PC-9 (cell line): ENCODE results near the gene CYP3A7. TPM values are rescaled to one million over a fixed set of nuclear protein-coding genes. Genes with fewer than 3 reads are reported as not detected.
"Not testable (repeated sequence)": the region's sequence is repeated elsewhere in the genome, so short reads cannot be mapped to it uniquely, and the experiment has no call there.

Source experiments
- BruUV-seq: library from RNA; stranded (reverse); fragments of 400-500 nt; replicated peaks from 2 replicates; lab custom pipeline; 2021; lab: Mats Ljungman, UMichigan
- CTCF ChIA-PET: fragments of 300-600 bp; sonication (Branson Sonifier 250); formaldehyde crosslinking; loops from one replicate; lab custom pipeline; 2022; ENCODE audit warnings: antibody characterized with exemption; lab: Charles Lee
- POLR2A ChIA-PET: fragments of 300-600 bp; sonication (Branson Sonifier 250); formaldehyde crosslinking; loops from one replicate; lab custom pipeline; 2022; ENCODE audit warnings: antibody characterized with exemption; ENCODE audit not compliant: unreplicated experiment; lab: Charles Lee
- DNase-seq, 2 experiments: peaks; one replicate each; pipeline versions ENCODE4 v3.0.0 to v3.0.0-alpha.2; 2015 to 2022; ENCODE audit warnings: mixed read lengths in 1 of 2
- H2AFZ ChIP-seq: fragments of 200-600 bp; sonication (generic); 2 replicates; pipeline ENCODE4 v1.8.1; 2017; ENCODE audit warnings: antibody characterized with exemption
- H3F3A ChIP-seq: fragments of 200-600 bp; sonication (generic); 2 replicates; pipeline ENCODE4 v1.8.1; 2017; ENCODE audit warnings: antibody characterized with exemption, mild to moderate bottlenecking, low read depth; ENCODE audit not compliant: insufficient read depth
- H3K27ac ChIP-seq: fragments of 200-600 bp; sonication (generic); 2 replicates; pipeline ENCODE4 v1.6.1; 2016; ENCODE audit warnings: mixed run types
- H3K27me3 ChIP-seq: fragments of 200-600 bp; sonication (generic); 2 replicates; pipeline ENCODE4 v1.6.1; 2016; ENCODE audit warnings: low read depth, mixed run types; ENCODE audit not compliant: insufficient read depth
- H3K36me3 ChIP-seq: fragments of 200-600 bp; sonication (generic); 2 replicates; pipeline ENCODE4 v1.6.1; 2016; ENCODE audit warnings: low read depth, mixed run types
- H3K4me1 ChIP-seq: fragments of 200-600 bp; sonication (generic); replicated peaks from 2 replicates; pipeline ENCODE4 v1.6.1; 2016; ENCODE audit warnings: mixed run types; ENCODE audit not compliant: insufficient read depth
- H3K4me2 ChIP-seq: fragments of 200-600 bp; sonication (generic); 2 replicates; pipeline ENCODE4 v1.6.1; 2017; ENCODE audit warnings: mixed run types
- H3K4me3 ChIP-seq: fragments of 200-600 bp; sonication (generic); 2 replicates; pipeline ENCODE4 v1.6.1; 2016; ENCODE audit warnings: mixed run types
- H3K79me2 ChIP-seq: fragments of 200-600 bp; sonication (generic); 2 replicates; pipeline ENCODE4 v1.6.1; 2017; ENCODE audit warnings: low read depth, mixed run types
- H3K9me2 ChIP-seq: fragments of 200-600 bp; sonication (generic); 2 replicates; pipeline ENCODE4 v1.8.1; 2017; ENCODE audit warnings: mild to moderate bottlenecking; ENCODE audit not compliant: insufficient read depth
- H3K9me3 ChIP-seq: fragments of 200-600 bp; sonication (generic); 2 replicates; pipeline ENCODE4 v1.8.1; 2016; ENCODE audit warnings: low read depth; ENCODE audit not compliant: insufficient read depth
- H4K20me1 ChIP-seq: fragments of 200-600 bp; sonication (generic); 2 replicates; pipeline ENCODE4 v1.8.1; 2017; ENCODE audit not compliant: insufficient read depth
- CTCF ChIP-seq: fragments of 200-600 bp; sonication (generic); conservative IDR thresholded peaks from 2 replicates; pipeline ENCODE4 v1.6.1; 2017; ENCODE audit warnings: mixed run types, antibody characterized with exemption, mild to moderate bottlenecking, moderate library complexity
- EZH2 ChIP-seq: fragments of 200-600 bp; sonication (generic); IDR thresholded peaks from 2 replicates; pipeline ENCODE4 v1.8.0; 2017; ENCODE audit warnings: antibody characterized with exemption, low read depth
- intact Hi-C: fragments of 100-400 bp; cut with micrococcal nuclease; formaldehyde crosslinking; loops from one replicate; pipeline ENCODE4 v1.10.0; 2022; ENCODE audit not compliant: unreplicated experiment
- total RNA-seq: library from RNA; stranded (reverse); gene quantifications from 2 replicates; pipeline ENCODE4 v1.2.3, GENCODE V29; 2021

The CYP3A7 gene
- total RNA-seq, 1 experiment from 2014 or later, result not detected

GRCh38 chr7:99737726-99738125 lies 2.7 kb upstream of the CYP3A7 start:
- Histone ChIP-seq H3K27me3 (no peaks in the 10 kb centered on the region), H4K20me1 (no peaks in the 10 kb centered on the region), H3K4me1 (0 out of 2 replicates have a peak, but pooled peaks cover 7% of the 10 kb centered on the region), H3K36me3 (no peaks in the 10 kb centered on the region), H3K79me2 (no peaks in the 10 kb centered on the region), H3K4me2 (no peak overlapping the region), H3K9me2 (no peaks in the 10 kb centered on the region), H2AFZ (no peak overlapping the region), H3K9me3 (no peaks in the 10 kb centered on the region), H3F3A (0 out of 2 replicates have a peak, but pooled peaks cover 3% of the 10 kb centered on the region), H3K27ac (no peak overlapping the region), H3K4me3 (no peak overlapping the region)
- BruUV-seq, result no TSS peak
- intact Hi-C loops, result no loop called here
- ChIA-PET CTCF (no interaction called here), POLR2A (interaction anchor here (0.6 kb wide), 2 partner anchors 165 to 691 kb away, joined by 4 read pairs; partner anchors contain the start of gene ZCWPW1)
- DNase-seq, result no peak
- TF ChIP-seq CTCF (no peak), EZH2 (no peak)

GRCh38 chr7:99736667-99737066 lies 1.7 kb upstream of the CYP3A7 start:
- BruUV-seq, POLR2A ChIA-PET, H2AFZ ChIP-seq, H3K27me3 ChIP-seq, CTCF ChIA-PET, H3K4me3 ChIP-seq, DNase-seq, H3F3A ChIP-seq, H3K27ac ChIP-seq, intact Hi-C loops, H3K36me3 ChIP-seq, H3K4me2 ChIP-seq, H3K9me2 ChIP-seq, H3K4me1 ChIP-seq, H4K20me1 ChIP-seq, H3K9me3 ChIP-seq, H3K79me2 ChIP-seq: not testable (repeated sequence)

- TF ChIP-seq CTCF (0 out of 2 replicates have a peak, but pooled peaks have one; percentile 29), EZH2 (no peak)
- CTCF ChIA-PET, result no interaction called here
- H3F3A ChIP-seq, result peaks cover 21% of the 10 kb centered on the region
- H3K27ac ChIP-seq, result no peak overlapping the region
- H3K9me3 ChIP-seq, result no peaks in the 10 kb centered on the region
- intact Hi-C loops, result no loop called here
- no TSS peak for BruUV-seq
- H3K27me3 ChIP-seq, result no peaks in the 10 kb centered on the region
- H4K20me1 ChIP-seq, result no peaks in the 10 kb centered on the region
- POLR2A ChIA-PET, result no interaction called here
- no peaks in the 10 kb centered on the region for H3K36me3 ChIP-seq
- H3K4me2 ChIP-seq, result no peak overlapping the region
- no peak overlapping the region for H2AFZ ChIP-seq
- no peak overlapping the region for H3K4me3 ChIP-seq
- no peaks in the 10 kb centered on the region for H3K9me2 ChIP-seq
- H3K4me1 ChIP-seq, result peaks cover 31% of the 10 kb centered on the region
- no peak for DNase-seq
- H3K79me2 ChIP-seq, result no peaks in the 10 kb centered on the region
These were observed 1.5 kb downstream of the CYP3A7 start for GRCh38 chr7:99733448-99733847.

- TF ChIP-seq EZH2, result no peak
- TF ChIP-seq CTCF, result no peak
These were observed 2.0 kb downstream of the CYP3A7 start for GRCh38 chr7:99733003-99733402.

More at GRCh38 chr7:99733003-99733402, 2.0 kb downstream of the CYP3A7 start:
- H3K27ac ChIP-seq, result no peak overlapping the region
- H4K20me1 ChIP-seq, result no peaks in the 10 kb centered on the region
- no peak for DNase-seq
- no peaks in the 10 kb centered on the region for H3K9me3 ChIP-seq
- ChIA-PET POLR2A (no interaction called here), CTCF (no interaction called here)
- no peaks in the 10 kb centered on the region for H3K9me2 ChIP-seq
- H3K4me2 ChIP-seq, result no peak overlapping the region
- intact Hi-C loops, result no loop called here
- BruUV-seq, result no TSS peak
- H3K79me2 ChIP-seq, result no peaks in the 10 kb centered on the region
- no peaks in the 10 kb centered on the region for H3K27me3 ChIP-seq
- no peak overlapping the region for H2AFZ ChIP-seq
- H3F3A ChIP-seq, result peaks cover 25% of the 10 kb centered on the region
- peaks cover 36% of the 10 kb centered on the region for H3K4me1 ChIP-seq
- no peaks in the 10 kb centered on the region for H3K36me3 ChIP-seq
- no peak overlapping the region for H3K4me3 ChIP-seq
